PC-3 (cell line): Measurements from ENCODE around the gene NAPSA.

ENCODE experiments used
- CTCF ChIP-seq: fragments of 300-600 bp; sonication (generic); conservative IDR thresholded peaks from 2 replicates; pipeline ENCODE4 v1.5.1; 2017; ENCODE audit warnings: antibody characterized with exemption, low read depth, mild to moderate bottlenecking, low read length
- EZH2 ChIP-seq: fragments of 300-600 bp; sonication (generic); IDR thresholded peaks from one replicate; pipeline ENCODE4 v1.6.1; 2017; ENCODE audit warnings: antibody characterized with exemption, mild to moderate bottlenecking, low read length; ENCODE audit not compliant: unreplicated experiment
- EZH2phosphoT487 ChIP-seq: fragments of 300-600 bp; sonication (generic); IDR thresholded peaks from 2 replicates; pipeline ENCODE4 v1.6.1; 2018; ENCODE audit warnings: mild to moderate bottlenecking, antibody characterized with exemption, low read length, borderline replicate concordance

- no peak for TF ChIP-seq CTCF
- no peak for TF ChIP-seq EZH2phosphoT487
- no peak for TF ChIP-seq EZH2
Observed at GRCh38 chr19:50326101-50326664, 39.3 kb downstream of the NAPSA start.
